OCI-LY7 (cell line): ENCODE results near the gene DMC1.

Experiments used
- CTCF ChIP-seq: fragments of 200-600 bp; sonication (generic); conservative IDR thresholded peaks from 2 replicates; pipeline ENCODE4 v1.5.1; 2014; ENCODE audit warnings: mild to moderate bottlenecking, antibody characterized with exemption, low read length, moderate library complexity, mixed read lengths
- EZH2phosphoT487 ChIP-seq: fragments of 200-600 bp; sonication (generic); IDR thresholded peaks from 2 replicates; pipeline ENCODE4 v1.6.1; 2018; ENCODE audit warnings: low read depth, borderline replicate concordance, mild to moderate bottlenecking, mixed run types, antibody characterized with exemption, low read length, moderate library complexity, mixed read lengths

GRCh38 chr22:38549101-38549894 lies 20.7 kb downstream of the DMC1 start:
- TF ChIP-seq CTCF, result no peak
- TF ChIP-seq EZH2phosphoT487, result no peak
